Suprapubic skin (tissue), 4 donors: Measurements from ENCODE around the gene NFIB. TPM values are rescaled to one million over a fixed set of nuclear protein-coding genes. Genes with fewer than 3 reads are reported as not detected.

Source experiments
- DNase-seq, 2 donors: peaks; one replicate each; pipeline ENCODE4 v3.0.0-alpha.2; 2019; ENCODE audit warnings: low spot score in 2 of 2
- H3K27ac ChIP-seq: fragments of 200-600 bp; sonication (generic); one replicate; pipeline ENCODE4 v1.5.1; 2019
- H3K27me3 ChIP-seq: fragments of 200-600 bp; sonication (generic); one replicate; pipeline ENCODE4 v1.5.1; 2019
- H3K36me3 ChIP-seq: fragments of 200-600 bp; sonication (generic); one replicate; pipeline ENCODE4 v1.5.1; 2019
- H3K4me1 ChIP-seq: fragments of 200-600 bp; sonication (generic); one replicate; pipeline ENCODE4 v1.5.1; 2019
- H3K4me3 ChIP-seq: fragments of 200-600 bp; sonication (generic); one replicate; pipeline ENCODE4 v1.5.1; 2019; ENCODE audit warnings: mild to moderate bottlenecking
- H3K9me3 ChIP-seq: fragments of 200-600 bp; sonication (generic); one replicate; pipeline ENCODE4 v1.5.1; 2019
- EP300 ChIP-seq: sonication (generic); formaldehyde crosslinking; IDR thresholded peaks from one replicate; pipeline ENCODE4 v1.6.1; 2017; ENCODE audit warnings: antibody characterized with exemption
- POLR2A ChIP-seq, 2 donors: fragments of 450-650 bp; IDR thresholded peaks; one replicate each; pipeline ENCODE4 v1.6.1; 2017; ENCODE audit warnings: antibody characterized with exemption in 2 of 2, mild to moderate bottlenecking in 2 of 2, moderate library complexity in 2 of 2
- POLR2AphosphoS5 ChIP-seq, 3 donors: sonication (generic); formaldehyde crosslinking; IDR thresholded peaks; one replicate each; pipeline ENCODE4 v1.6.1; 2017; ENCODE audit warnings: antibody characterized with exemption in 3 of 3
- WGBS: methylation state at CpG from one replicate; pipeline ENCODE4 v1.1.5; 2018; 5-methylcytosine and 5-hydroxymethylcytosine counted together
- total RNA-seq, 4 donors: library from RNA; depleted of rRNA; stranded (reverse); fragments of >200 nt; gene quantifications; one replicate each; pipeline ENCODE4 v1.1.0, GENCODE V29; 2016
- TF ChIP-seq, protein P1 (sequence below), 2 donors: fragments of 200-600 bp in 1 of 2; fragments of 450-650 bp in 1 of 2; sonication (generic) in 1 of 2; IDR thresholded peaks; one replicate each; pipeline ENCODE4 v1.5.1; 2016 to 2019; ENCODE audit warnings: antibody characterized with exemption in 2 of 2, mild to moderate bottlenecking in 1 of 2, moderate library complexity in 1 of 2

NFIB gene
- total RNA-seq, 4 donors from 2014 or later = 90.4 to 204 (median 112) TPM

DNA sequence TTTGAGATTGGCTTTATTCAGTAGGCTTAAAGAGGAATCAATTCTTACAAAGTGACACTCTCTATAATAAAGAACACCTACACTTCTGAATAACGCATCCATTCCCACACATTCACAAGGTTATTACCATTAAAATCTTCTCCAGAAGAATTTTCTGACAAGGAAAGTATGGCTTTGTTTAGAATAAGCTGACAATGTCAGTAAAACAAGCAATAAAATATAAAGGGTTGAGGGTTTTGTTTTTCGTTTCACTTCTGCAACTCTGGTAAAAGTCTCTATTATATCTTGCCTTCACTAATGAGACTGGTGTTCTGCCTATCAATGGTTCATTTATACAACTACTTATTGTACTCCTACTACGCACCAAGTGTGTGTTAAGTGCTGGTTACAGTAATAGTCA, 169.7 kb downstream of the NFIB start:
- H3K9me3 ChIP-seq = no peaks in the 10 kb centered on the region
- no peak overlapping the region for H3K4me3 ChIP-seq
- no peak for DNase-seq
- H3K36me3 ChIP-seq = peaks cover 14% of the 10 kb centered on the region
- no peak overlapping the region for H3K27ac ChIP-seq
- WGBS = 84% methylated on average over 3 of the region's 3 CpGs
- H3K27me3 ChIP-seq = no peaks in the 10 kb centered on the region
- H3K4me1 ChIP-seq = no peaks in the 10 kb centered on the region
- TF ChIP-seq POLR2A (IDR thresholded peaks at IDR 0.05) (no peak), POLR2AphosphoS5 (IDR thresholded peaks at IDR 0.05) (no peak), EP300 (no peak)
- TF ChIP-seq, protein P1, sequence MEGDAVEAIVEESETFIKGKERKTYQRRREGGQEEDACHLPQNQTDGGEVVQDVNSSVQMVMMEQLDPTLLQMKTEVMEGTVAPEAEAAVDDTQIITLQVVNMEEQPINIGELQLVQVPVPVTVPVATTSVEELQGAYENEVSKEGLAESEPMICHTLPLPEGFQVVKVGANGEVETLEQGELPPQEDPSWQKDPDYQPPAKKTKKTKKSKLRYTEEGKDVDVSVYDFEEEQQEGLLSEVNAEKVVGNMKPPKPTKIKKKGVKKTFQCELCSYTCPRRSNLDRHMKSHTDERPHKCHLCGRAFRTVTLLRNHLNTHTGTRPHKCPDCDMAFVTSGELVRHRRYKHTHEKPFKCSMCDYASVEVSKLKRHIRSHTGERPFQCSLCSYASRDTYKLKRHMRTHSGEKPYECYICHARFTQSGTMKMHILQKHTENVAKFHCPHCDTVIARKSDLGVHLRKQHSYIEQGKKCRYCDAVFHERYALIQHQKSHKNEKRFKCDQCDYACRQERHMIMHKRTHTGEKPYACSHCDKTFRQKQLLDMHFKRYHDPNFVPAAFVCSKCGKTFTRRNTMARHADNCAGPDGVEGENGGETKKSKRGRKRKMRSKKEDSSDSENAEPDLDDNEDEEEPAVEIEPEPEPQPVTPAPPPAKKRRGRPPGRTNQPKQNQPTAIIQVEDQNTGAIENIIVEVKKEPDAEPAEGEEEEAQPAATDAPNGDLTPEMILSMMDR (IDR thresholded peaks at IDR 0.05) = no peak

DNA sequence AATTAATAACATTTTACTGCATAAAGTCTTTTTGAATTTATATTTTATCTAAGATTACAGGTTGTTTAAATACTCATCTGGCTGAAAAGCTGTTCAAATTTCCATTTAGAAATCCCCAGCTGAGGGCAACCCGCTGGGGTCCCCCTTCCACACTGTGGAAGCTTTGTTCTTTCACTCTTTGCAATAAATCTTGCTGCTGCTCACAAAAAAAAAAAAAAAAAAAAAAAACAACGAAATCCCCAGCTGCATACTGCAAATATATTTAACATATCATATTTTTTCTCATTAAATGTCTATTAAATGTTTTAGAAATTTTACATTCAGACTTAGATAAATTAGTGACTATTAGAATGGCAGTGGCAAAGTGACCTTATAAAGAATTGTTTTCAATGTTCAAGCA, 172.2 kb downstream of the NFIB start:
- no peak for TF ChIP-seq EP300
- TF ChIP-seq, protein P1 (IDR thresholded peaks at IDR 0.05) = no peak
- no peak for TF ChIP-seq POLR2A (IDR thresholded peaks at IDR 0.05)
- TF ChIP-seq POLR2AphosphoS5 (IDR thresholded peaks at IDR 0.05) = no peak

DNA sequence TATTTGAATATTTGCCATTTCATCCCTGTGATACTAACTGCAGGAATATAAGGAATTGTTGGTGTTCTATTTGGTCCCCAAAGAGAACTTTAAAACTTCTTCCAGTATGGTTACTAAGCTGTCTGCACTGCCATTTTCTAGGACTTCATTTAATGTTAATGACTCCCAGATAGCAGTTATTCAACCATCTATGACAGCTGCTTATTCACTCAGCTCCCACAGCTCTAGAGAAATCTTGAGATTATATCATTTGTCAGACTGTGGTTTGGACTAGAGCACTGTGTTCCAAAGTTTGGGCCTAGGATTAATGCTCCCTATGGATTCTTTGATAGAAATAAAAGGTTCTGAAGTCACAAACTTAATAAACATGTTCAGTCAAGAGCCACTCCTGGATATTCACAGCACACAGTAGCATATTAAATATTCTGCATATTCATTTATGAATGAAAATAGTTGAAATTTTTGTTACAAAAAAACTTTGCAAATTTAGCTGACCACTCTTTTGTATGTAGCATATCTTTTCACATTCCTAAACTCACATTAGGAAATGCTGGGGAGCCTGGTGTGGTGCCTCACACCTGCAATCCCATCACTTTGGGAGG, 173.7 kb downstream of the NFIB start:
- H3K27ac ChIP-seq = no peak overlapping the region
- no peaks in the 10 kb centered on the region for H3K9me3 ChIP-seq
- H3K36me3 ChIP-seq = peaks cover 5% of the 10 kb centered on the region
- DNase-seq = no peak
- peaks cover 4% of the 10 kb centered on the region for H3K4me1 ChIP-seq
- no peak for TF ChIP-seq POLR2A (IDR thresholded peaks at IDR 0.05)
- TF ChIP-seq POLR2AphosphoS5 (IDR thresholded peaks at IDR 0.05) = no peak
- TF ChIP-seq EP300 = no peak
- TF ChIP-seq, protein P1 (IDR thresholded peaks at IDR 0.05) = no peak
- H3K27me3 ChIP-seq = no peaks in the 10 kb centered on the region
- no peak overlapping the region for H3K4me3 ChIP-seq

More for the DNA sequence above, 172.2 kb downstream of the NFIB start:
- no peak overlapping the region for H3K4me3 ChIP-seq
- no peaks in the 10 kb centered on the region for H3K9me3 ChIP-seq
- 67% methylated on average over 2 of the region's 2 CpGs for WGBS
- no peak overlapping the region for H3K27ac ChIP-seq
- no peaks in the 10 kb centered on the region for H3K27me3 ChIP-seq
- DNase-seq = no peak
- H3K4me1 ChIP-seq = peaks cover 4% of the 10 kb centered on the region
- H3K36me3 ChIP-seq = peaks cover 14% of the 10 kb centered on the region

- Histone ChIP-seq H3K27ac (no peak overlapping the region), H3K36me3 (peaks cover 5% of the 10 kb centered on the region), H3K4me1 (peaks cover 4% of the 10 kb centered on the region), H3K9me3 (no peaks in the 10 kb centered on the region), H3K4me3 (no peak overlapping the region), H3K27me3 (no peaks in the 10 kb centered on the region)
- DNase-seq = no peak
- TF ChIP-seq EP300 (no peak), POLR2AphosphoS5 (IDR thresholded peaks at IDR 0.05) (no peak), POLR2A (IDR thresholded peaks at IDR 0.05) (no peak)
- TF ChIP-seq, protein P1 (IDR thresholded peaks at IDR 0.05) = no peak
- 67% methylated on average over 1 of the region's 1 CpG for WGBS
Observed at GRCh38 chr9:14139287-14139686, 174.7 kb downstream of the NFIB start.

GRCh38 chr9:14136646-14137370, 177.1 kb downstream of the NFIB start:
- Histone ChIP-seq H3K9me3 (no peaks in the 10 kb centered on the region), H3K27ac (peak overlapping the region; percentile 35), H3K4me1 (peaks cover 10% of the 10 kb centered on the region), H3K36me3 (peaks cover under 1% of the 10 kb centered on the region), H3K27me3 (no peaks in the 10 kb centered on the region), H3K4me3 (no peak overlapping the region)
- DNase-seq = no peak
- 74% methylated on average over 3 of the region's 3 CpGs for WGBS
- no peak for TF ChIP-seq POLR2AphosphoS5 (IDR thresholded peaks at IDR 0.05)
- TF ChIP-seq POLR2A (IDR thresholded peaks at IDR 0.05) = no peak
- TF ChIP-seq, protein P1 (IDR thresholded peaks at IDR 0.05) = no peak
- TF ChIP-seq EP300 = no peak
